Measurements from ENCODE around the gene FOSL1. TPM values are rescaled to one million over a fixed set of nuclear protein-coding genes. Genes with fewer than 3 reads are reported as not detected.

The FOSL1 gene
- total RNA-seq, 1 experiment from 2014 or later, result 232 TPM

DNA sequence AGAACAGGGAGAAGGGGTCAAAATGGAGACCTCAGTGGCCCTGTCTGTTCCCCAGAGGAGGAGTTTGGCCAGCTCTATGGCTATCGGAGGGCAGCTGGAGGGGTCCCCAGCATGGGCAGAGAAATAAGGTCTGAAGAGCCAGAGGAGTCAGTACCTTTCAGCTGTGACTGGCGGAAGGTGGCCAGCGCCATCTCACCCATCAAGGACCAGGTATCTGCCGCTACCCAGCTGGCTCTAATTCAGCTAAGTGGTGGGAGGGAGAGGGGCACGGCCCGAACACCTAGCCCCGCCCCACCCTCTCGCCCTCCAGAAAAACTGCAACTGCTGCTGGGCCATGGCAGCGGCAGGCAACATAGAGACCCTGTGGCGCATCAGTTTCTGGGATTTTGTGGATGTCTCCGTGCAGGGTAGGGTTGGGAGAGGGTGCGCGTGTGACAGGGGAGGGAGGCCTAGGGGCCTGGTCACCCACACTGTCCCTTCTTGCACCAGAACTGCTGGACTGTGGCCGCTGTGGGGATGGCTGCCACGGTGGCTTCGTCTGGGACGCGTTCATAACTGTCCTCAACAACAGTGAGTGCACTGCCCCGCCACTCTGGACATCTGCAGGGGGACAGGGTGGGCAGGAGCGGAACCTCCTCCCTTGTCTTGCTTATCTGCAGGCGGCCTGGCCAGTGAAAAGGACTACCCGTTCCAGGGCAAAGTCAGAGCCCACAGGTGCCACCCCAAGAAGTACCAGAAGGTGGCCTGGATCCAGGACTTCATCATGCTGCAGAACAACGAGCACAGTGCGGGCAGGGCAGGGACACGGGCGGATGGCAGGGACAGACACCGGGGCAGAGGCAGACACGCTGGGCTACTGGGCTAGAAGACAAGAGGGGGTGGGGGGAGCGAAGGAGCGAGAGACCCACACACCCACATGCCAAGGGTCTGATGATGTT is 17.8 kb downstream of the FOSL1 start:
- no peak for DNase-seq (ENCODE audit: low read depth)

DNA sequence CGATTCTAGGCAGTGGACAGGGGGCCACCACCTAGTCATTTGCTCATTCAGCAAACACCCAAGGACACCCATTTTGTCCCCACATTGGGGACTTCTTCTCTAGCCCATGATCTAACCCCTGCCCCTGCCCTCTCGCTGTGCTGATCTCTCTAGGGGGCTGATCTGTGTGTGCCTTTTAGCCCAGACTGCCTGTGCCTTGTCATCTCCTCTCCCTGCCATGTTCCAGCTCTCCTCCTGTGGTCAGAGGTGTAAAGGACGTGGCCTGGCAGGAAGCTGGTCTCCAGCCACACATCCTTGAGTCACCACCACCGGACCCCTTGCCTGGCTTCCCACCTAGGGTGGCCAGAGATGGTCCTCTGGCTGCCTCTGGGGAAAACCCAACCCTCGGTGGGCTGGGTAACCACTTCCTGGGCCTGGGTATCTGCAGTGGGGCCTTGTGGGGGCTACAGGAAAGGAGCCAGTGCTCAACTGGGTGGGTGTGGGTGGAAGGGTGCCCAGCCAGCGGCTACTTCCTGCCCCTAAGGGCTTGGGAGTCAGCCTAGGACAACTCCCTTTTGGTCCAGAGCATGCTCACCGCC is 19.3 kb downstream of the FOSL1 start:
- peak; percentile 89 for DNase-seq (ENCODE audit: low read depth)

GRCh38 chr11:65880027-65880426 is 20.2 kb downstream of the FOSL1 start:
- DNase-seq (ENCODE audit: low read depth), result no peak

DNA sequence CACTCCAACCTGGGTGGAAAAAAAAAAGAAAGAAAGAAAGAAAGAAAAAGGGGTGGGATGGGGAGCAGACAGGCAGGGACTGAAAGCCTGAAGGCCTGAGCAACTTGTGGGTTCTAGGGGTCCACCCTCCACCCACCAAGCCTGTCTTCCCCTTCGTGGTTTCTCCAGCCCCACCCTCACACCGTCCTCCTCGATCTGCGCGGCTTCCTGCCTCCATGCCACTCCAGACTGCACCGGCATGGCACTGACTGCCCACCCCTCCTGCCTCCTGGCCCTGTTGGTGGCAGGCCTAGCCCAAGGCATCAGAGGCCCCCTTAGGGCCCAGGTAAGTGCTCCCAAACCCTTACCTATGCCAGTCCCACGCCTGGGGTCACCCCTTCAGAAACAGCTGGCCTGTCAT is 20.6 kb downstream of the FOSL1 start, which contains the start of gene CTSW:
Gene CTSW (plus strand): TSS at position 221 of the 400 bp plus-strand sequence. CDS start 18 bp downstream, at position 239.
- DNase-seq (ENCODE audit: low read depth), result no peak

DNA sequence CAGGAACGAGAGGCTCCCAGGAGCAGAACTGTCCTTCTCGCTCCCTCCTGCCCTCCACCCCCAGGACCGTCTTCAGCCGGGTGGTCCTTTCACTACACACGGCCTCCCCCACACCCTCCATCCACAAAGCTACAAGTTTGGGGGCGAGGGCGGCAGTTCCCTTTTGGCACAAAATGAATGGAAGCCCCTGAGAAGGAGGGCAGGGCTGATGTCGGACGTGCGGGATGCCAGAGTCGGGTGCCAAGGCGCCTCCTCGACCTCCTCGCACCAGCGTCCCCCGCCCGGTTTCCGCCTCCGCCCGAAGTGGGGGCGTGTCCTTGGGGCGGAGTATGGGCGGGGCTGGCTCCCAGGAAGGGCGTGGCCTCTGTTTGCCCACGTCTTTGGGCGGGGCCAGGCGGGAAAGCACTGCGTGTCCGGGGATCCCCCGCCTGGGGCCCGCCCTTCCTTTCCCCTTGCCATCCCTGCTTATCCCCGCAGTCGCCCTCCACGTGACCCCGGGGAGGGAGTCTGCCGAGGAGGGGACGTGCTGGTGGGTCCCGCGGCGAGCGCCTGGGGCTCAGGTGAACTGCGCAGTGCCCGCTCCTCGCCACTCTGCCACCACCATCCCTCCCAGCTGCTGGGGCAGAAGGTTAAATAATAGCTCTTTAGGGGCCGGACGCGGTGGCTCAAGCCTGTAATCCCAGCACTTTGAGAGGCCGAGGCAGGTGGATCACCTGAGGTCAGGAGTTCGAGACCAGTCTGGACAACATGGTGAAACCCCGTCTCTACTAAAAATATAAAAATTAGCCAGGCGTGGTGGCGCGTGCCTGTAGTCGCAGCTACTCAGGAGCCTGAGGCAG is 26.7 kb downstream of the FOSL1 start:
- DNase-seq (ENCODE audit: low read depth), result peak; percentile 91

GRCh38 chr11:65872586-65873317 is 27.4 kb downstream of the FOSL1 start, which contains the start of gene EFEMP2:
Gene EFEMP2 (minus strand): TSS chr11:65872800. CDS start chr11:65872354, 446 bp downstream.
- no peak for DNase-seq (ENCODE audit: low read depth)

- DNase-seq (ENCODE audit: low read depth), result no peak
These were observed 28.2 kb downstream of the FOSL1 start for GRCh38 chr11:65871811-65872548.

DNA sequence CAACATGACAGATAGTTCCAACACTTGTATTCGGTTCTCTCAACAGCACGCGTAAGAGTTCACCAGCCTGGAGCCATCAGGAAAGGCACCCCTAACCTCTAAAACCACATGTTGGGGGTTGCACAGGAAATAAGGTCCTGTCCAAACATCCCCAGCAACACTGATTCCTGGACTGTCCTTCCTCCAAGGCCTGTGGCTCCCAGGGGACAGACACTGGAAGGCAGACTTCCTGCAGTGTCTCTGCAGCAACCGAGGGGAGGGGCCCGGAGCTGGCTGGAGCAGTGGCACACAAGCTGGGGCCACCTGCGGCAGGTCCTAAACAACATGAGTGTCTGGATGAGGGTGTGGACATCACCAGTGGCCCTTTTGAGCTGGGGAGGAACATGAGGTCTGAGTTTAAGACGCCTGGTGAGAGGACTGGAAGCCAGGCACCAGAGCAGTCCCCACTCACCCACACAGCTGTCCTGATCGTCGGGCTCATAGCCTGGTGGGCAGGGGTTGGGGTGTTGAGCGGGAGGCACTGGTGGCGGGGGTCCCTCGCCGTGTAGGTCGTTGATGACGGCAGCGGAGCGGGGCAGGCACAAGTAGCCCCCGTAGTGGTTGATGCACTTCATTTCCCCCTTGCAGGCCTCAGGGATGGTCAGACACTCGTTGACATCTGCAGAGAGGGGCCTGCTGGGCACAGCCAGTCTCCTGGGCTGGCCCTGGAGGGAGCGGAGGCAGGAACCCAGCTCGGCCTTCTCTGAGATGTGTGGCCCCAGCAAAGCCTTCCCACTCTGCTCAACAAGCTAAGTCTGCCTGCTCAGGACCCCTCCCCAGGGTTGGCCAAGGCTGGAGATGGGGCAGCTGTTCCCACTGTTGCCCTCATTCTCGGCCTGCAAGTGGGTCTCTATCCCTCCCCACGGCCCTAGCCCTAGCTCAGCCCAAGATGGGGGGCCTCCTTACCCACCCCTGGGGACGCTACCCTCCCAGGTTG is 29.2 kb downstream of the FOSL1 start:
- no peak for DNase-seq (ENCODE audit: low read depth)

DNA sequence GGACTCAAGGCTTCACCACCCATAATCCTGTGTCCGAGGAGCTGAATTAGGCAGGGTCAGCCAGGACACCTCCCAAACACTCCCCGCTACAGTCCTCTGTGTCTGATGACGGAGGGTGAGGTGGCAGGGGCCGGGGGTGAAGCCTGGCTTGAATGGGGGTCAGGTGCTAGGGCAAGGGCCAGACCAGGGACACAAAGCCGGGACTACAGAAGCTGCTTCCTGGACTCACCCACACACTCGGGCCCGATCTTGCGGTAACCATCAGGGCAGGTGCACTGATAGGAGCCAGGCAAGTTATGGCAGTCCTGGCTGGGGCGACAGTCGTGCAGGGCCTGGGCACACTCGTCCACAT is 29.9 kb downstream of the FOSL1 start:
- no peak for DNase-seq (ENCODE audit: low read depth)

- DNase-seq (ENCODE audit: low read depth), result no peak
These were observed 30.4 kb downstream of the FOSL1 start for GRCh38 chr11:65869643-65870306.

GRCh38 chr11:65868907-65869306 is 31.3 kb downstream of the FOSL1 start:
- DNase-seq (ENCODE audit: low read depth), result no peak

DNA sequence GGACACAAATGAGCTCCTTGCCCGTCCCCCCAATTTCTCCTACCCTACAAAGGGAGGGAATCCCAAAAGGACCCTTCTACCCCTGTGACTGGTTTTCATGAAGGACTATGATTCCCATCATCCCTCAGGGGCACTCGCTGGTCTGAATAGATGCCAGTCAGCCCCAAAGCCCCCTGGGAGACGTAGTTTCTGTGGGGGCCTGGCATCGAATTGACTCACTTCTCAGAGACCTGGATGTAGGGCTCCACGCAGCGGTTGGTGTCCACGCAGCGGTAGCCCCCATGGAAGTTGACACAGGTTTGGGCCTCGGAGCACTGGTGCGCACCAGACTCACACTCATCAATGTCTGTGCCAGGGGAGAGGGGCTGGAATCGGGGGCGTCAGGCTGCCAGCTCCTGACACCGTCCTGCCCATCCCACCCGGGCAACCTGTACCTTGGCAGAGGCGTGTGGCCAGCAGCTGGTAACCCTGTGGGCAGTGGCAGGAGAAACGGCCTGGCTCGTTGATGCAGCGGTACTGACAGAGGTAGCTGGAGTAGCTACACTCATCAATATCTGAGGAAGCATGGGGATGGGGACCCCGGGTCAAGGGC is 32.0 kb downstream of the FOSL1 start:
- DNase-seq (ENCODE audit: low read depth), result no peak

DNA sequence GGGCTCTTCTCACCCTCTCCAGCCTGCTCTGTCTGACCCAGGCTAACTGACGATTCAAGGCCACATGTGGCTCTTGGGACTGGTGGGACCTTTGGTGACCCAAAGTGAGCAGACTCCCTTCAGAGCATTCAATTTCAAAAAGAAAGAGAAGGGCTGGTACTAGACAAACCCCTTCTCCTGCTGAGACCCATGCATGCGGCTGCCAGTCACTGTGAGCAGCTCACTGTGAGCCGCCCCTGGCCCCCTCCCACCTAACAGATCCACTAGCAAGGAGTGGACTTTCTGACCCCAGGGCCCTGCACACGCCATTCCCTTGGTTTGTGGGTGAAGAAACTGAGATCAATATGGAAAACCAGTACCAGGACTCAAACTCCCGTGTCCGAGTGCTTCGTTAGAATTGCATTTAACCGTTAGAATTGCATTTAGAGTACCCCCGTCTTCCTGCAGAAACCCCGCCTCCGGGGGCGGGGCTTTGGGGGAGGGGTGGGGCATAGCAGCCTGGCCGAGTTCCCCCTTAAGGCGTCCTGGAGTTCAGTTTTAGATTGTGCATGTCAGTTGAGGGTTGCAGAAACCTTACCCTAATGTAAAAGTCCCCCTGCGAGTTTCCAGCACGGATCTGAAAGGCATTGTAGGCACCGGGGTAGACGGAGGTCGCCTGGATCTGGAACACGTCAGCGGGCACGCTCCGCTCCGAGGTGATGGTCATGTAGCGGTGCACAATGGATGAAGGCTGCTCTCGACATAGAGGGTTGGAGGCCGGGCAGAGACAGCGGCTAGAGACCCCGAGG is 32.7 kb downstream of the FOSL1 start:
- DNase-seq (ENCODE audit: low read depth), result no peak

GRCh38 chr11:65866509-65867283 is 33.5 kb downstream of the FOSL1 start:
- no peak for DNase-seq (ENCODE audit: low read depth)

DNA sequence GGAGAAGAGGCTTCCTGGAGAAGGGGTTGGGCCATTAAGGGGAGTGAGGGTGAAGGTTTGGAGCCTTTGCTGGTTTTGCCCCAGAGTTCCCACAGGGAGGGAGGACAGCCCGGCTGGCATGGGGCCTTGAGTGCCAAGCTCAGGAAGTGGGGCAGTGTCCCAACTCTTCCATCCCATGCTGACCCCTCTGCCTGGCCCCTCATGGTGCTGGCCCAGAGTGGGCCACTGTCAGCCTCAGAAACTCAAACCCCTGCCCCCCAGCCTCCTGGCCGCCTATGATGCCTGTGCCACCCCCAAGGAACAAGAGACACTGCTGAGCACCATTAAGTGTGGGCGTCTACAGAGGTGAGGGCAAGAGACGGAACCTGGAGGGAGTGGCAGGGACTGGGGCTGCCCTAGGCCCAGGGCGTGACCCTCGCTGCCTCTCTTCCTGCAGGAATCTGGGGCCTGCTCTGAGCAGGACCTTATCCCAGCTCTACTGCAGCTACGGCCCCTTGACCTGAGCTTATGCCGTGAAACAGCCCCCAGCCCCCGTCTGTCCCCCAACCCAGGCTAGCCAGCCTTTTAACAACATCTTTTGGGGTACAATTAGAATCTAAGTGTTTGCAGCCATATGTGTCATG is 34.5 kb downstream of the FOSL1 start:
- no peak for DNase-seq (ENCODE audit: low read depth)

- DNase-seq (ENCODE audit: low read depth), result no peak
These were observed 35.3 kb downstream of the FOSL1 start for GRCh38 chr11:65864706-65865471.
